HL-60/S4 treated with retinoic acid at 250 ng/mL for 4 days and 3 days (cell line): ENCODE results near the gene F8.
"Not testable (repeated sequence)": the region's sequence is repeated elsewhere in the genome, so short reads cannot be mapped to it uniquely, and the experiment has no call there.

ENCODE experiments used
- in situ Hi-C: fragments of 300-500 bp; cut with MboI; formaldehyde crosslinking; loops from 2 replicates; pipeline ENCODE4 v1.7.0; 2022; ENCODE audit warnings: low sequenced_read_pairs

Gene F8

DNA sequence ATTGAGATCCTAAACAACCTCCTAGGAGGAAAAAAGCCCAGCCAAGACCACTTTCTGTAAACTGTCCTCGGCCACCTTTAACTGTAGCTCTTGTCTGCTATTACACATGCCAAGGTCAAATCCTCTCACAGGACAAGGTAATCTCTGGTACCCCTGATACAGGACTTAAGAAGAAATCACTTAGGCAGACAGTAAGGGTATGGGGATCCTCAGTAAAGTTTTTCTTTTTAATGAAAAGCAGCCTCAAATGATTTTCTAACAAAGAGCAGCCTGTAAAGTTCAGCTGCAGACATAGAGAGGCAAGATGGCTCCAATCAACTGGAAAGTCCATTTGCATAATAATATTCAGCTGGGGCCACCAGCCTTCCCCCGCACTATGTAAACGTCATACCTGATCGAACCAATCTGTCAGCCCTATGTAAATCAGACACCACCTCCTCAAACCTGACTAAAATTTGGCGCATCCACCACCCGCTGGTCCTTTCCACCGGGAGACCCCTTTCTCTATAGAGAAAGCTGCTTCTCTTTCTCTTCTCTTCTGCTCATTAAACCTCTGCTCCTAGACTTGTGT, 202.7 kb downstream of the F8 start:
- in situ Hi-C loops = no loop called here

DNA sequence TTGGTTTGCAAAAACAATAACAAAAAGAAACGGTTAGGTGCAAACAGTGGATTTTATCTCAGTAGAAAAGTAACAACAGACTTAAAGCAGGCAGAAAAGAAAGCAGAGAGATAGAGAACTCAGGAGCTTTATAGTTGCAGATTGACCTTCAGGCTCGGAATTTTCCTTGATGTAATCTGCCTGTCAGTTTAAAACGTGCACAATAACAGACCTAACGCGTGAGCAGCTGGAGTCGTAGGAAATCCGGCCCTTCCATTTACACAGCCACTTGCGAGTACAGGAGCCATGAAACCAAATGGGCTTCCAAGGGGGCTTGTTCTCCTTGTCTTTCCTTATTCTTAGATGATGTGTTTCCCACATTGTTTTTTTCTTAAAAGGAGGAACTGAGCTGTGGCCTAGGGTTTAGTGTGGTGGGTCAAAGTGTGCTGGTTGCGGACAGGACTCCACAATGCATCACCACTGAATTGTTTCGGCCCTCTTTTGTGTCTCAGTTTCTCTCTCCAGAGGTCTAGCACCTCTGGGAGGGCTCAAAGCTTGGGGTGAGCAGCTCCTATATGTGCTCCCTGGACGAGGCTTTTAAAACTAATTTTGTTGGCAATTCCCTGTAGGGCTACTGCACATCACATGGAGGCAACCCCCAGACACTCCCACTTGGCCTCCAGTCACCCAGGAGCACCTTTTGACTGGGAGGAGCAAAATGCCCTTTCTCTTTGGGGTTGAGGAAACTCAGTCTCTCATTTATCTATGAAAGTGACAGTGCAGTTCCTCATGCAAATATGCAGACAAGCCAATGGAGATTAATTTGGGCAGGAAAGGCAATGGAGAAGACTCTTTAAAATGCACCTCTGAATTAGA, 203.4 kb downstream of the F8 start:
- in situ Hi-C loops = no loop called here

DNA sequence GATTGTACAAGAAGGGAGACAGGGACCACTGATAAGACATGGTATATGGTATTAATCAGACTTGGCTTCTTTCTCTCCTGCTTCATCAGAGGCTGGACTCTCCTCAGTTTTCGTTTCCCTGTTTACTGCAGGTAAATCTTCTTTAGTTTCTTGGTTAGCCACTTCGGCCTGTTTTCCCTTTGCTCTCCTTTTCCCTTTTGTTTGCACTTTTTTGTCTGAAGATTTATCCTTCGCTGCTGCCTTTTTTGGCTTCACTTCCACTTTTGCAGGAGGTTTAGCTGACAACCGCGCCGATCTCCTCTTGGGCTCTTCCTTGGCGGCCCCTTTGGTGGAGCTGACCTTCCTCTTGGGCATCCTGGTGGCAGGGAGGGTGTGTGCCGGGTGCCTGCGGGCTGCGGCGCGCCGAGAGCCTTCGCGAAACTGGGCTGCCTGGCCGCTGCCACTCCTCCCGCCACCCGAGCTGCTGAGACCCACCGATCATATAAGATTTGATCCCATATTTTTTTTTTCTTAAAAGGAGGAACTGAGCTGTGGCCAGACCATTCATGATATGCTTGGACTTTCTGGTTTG, 205.4 kb downstream of the F8 start:
- in situ Hi-C loops = not testable (repeated sequence)

DNA sequence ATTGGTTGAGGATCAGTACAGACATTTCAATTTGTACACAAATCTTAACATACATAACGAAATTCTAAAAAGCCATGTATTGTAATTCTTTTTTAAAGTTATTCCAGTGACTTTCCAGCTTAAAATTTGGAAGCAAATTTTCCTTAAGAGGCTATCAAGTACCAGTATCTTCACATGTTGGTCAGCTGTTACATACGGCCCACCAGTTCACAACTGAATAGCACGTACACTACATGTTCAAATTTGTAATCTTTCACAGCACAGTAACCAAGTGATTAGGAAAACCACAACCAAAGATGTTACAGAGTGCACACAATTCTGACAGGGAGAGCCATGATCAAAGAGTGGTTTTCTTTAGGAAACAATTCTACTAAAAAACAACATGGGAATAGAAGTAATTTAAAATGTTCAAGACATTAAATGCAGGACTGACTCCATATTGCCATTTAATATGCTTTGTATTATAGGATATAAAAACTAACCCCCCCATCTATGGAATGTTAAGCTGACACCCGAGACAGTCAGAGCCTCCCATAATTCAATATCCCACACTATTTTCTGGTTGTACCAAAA, 206.1 kb downstream of the F8 start:
- in situ Hi-C loops = not testable (repeated sequence)

DNA sequence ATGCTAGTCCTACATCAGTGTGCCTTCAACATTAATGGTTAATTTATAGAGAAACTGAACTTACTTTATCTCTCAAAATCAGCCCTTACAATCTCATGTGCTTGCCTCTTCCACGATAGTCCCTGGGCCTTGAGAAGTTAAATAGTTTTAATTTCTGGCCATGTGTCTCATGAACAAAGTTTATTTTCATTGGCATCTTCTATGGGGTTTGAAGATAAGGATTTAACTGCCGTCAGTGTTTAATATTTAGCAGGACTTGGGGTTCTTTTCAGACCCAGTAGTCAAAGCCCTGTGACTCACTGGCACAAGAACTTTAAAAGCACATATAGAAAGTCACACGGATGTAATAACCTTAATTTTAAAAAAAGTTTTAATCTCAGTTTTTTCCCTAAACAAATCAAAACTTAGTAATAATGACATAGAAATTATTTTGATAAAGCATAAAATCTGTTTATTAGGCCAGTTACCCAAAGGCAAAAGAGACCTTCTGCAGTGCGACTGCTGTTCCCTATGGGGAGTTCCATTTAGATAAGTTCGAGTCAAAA, 207.2 kb downstream of the F8 start:
- in situ Hi-C loops = no loop called here

DNA sequence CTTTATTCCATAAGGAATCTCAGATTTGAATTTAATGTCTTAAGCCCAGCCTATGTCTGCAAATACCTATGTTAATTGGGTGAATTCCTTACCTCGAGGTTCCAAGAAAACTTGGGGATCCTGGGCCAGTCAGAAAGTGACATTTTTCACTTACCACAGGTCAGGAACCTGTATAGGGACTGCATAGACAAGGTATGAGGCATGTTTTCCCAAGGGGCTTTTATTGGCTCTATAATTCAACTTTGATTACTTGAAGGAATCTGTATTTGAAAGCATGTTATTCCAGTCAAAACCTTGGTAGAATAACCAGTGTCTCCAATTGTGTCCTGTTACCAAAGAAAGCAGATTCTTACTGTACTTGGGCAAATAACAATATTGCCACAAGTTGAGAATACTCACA, 208.7 kb downstream of the F8 start:
- in situ Hi-C loops = no loop called here

DNA sequence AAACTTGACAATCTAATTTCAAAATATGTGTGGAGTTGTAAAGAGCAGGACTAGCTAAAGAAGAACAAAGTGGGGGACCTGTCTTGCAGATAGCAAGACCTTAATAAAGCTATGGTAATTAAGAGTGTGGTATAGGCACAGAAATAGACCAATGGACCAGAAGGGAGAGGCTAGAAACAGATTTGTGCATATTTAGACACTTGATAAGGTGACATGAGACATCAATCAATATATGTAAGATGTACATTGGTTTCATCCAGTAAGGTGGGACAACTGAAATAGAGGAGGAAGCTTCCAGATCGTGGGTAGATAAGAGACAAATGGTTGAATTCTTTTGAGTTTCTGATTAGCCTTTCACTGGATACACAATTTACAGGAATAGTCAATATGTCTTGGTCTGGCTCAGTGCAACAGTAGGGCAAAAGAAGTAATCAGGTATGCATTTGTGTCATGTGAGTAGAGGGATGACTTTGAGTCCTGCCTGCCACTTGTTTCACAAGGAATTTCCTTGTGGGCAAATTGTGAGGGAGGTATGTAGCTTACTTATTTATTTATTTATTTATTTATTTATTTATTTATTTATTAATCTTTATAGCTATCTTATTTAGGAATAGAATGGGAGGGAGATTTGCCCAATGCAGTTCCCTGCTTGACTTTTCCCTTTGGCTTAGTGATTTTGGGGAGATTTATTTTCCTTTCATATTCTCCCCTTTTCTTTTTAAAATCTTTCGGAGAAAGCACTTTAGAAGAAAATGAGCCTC, 210.0 kb downstream of the F8 start:
- in situ Hi-C loops = no loop called here

DNA sequence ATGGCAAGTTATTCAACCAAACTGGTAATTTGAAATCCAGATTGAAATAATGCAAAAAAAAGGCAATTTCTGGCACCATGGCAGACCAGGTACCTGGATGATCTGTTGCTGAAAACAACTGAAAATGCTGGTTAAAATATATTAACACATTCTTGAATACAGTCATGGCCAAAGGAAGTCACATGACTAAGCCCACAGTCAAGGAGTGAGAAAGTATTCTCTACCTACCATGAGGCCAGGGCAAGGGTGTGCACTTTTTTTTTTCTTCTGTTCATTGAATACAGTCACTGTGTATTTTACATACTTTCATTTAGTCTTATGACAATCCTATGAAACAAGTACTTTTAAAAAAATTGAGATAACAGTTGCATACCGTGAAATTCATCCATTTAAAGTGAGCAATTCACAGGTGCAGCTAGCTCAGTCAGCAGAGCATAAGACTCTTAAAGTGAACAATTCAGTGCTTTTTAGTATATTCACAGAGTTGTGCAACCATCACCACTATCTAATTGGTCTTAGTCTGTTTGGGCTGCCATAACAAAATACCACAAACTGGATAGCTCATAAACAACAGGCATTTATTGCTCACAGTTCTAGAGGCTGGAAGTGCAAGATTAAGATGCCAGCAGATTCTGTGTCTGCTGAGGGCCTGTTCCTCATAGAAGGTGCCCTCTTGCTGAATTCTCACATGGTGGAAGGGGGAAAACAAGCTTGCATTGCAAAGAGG, 212.4 kb downstream of the F8 start:
- in situ Hi-C loops = no loop called here

DNA sequence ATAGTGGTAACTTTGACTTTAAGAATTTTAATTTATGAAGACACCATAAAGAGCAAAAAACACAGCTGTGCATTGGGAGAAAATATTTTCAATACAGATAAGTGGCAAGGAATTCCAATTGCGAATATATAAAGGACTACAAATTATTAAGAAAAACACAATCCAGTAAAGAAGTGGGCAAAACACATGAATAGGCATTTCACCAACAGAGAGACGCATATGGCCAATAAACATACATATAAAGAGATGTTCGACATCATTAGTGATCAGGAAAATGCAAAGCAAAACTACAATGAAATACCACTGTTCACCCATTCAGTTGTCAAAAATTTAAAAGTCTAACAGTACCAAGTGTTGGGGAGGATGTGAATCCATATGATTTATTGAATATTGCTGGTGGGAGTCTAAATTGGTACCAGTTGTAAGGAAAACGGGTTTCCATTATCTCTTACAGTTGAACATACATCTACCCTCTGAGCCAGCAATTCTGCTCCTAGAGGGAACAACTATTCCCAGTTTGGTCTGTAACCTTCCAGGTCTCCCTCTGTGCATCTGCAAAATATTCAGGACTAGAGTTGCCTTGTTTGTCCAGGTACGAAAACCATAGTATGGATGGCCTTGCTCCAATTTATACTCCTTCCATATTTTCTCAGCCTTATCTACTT, 215.6 kb downstream of the F8 start:
- in situ Hi-C loops = no loop called here

DNA sequence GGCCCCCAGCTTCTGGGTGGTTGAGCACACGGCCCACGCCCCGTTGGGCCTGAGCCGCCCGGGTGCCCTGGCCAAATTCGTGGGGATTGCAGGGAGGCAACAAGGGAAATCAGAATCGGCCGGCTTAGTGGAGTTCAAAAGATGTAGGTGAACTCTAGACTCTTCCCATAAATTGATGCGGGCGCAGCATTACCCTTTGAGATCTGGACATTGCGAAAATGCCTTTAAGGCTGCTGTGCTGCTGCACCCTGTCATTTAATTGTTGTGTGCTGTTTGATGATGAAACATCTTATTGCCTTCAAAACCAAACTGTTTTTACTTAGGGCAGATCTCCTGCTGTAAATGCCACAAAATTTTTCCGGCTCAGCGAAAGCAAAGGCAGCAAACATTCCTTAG, 216.8 kb downstream of the F8 start:
- in situ Hi-C loops = no loop called here

DNA sequence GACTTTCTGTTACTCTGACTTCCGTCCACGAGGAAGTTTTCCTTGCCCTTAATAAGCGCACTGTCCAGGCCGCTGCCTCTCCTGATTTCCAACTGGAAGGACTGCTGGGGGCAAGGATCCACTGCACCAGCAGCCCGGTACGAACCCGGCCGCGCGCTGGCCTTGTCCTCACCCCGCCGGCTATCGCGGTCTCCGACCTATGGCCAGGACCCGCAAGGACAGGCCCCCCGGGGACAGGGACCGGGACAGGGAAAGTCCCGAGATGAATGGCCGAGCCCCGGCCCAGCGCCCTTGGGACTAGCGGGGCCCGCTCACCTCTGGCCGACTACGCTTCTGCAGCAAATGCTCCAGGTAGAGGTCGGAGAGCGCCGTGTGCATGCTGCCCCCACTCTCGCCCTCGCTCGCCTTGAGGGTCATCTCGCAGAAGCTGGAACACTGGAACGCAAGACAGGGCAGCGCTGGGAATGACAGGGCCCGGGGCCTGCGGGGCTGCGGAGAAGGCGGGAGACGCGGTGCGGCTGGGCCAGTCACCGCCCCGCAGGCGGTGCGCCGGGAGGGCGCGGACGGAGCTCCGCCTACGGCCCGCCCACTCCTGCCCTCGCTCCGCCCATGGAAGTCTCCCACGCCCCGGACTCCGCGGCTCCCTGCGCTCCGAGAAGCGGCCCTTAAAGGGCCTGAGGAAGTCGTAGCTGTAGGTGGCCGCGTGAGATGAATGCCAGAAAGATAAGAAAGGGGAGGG, 217.4 kb downstream of the F8 start, which contains the start of gene MPP1:
MPP1 (minus strand) TSS at position 529 of the 739 bp plus-strand sequence; CDS start at position 417, 112 bp downstream.
- in situ Hi-C loops = no loop called here

DNA sequence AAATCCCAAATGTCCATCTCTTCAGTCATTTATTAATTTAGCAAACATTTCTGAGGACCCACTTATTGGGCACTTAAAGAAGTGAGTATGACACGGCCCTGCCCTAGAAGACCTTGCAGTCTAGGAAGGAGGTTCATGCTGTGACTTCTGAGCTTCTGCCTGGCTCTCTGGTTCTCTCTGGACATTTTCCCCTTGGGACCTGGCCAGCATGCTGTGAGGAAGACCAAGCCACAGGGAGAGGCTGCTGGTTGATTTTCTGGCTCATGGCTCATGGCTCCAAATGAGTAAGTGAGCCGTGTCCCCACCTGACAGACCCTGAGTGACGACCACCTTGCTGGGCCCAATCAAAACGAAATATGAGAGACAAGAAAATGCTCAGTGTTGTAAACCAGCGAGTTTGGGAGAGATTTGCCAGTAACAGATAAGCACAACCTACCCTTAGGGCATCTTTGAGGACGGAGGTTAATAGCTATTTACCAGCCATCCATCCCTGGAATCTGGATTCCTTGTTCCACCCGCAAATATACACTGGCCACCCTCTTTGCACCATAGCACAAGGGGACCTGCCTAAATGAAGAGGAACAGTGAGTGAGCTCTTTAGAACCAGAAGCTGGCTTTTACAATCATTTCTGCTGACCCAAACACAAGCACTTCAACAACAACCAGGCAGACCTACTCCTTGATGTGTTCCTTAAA, 218.1 kb downstream of the F8 start:
- in situ Hi-C loops = no loop called here

DNA sequence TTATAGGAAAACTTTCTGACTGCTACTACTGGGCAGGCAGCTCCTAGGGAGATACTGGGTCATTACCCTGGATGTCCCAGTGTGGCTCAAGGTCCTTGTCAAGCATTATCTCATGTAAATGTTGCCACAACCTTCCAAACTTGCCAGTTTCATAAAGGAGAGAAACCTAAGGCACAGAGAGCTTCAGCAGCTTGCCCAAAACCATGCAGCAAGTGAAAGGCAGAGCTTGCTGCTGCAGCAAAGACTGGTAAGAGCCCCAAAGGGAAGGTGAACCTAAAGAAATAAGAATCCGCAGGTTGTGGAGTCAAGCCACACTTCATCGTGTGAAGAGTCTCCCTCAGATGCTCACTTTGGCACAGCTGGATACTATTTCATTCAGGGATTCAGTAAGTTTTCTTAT, 219.6 kb downstream of the F8 start:
- in situ Hi-C loops = no loop called here

DNA sequence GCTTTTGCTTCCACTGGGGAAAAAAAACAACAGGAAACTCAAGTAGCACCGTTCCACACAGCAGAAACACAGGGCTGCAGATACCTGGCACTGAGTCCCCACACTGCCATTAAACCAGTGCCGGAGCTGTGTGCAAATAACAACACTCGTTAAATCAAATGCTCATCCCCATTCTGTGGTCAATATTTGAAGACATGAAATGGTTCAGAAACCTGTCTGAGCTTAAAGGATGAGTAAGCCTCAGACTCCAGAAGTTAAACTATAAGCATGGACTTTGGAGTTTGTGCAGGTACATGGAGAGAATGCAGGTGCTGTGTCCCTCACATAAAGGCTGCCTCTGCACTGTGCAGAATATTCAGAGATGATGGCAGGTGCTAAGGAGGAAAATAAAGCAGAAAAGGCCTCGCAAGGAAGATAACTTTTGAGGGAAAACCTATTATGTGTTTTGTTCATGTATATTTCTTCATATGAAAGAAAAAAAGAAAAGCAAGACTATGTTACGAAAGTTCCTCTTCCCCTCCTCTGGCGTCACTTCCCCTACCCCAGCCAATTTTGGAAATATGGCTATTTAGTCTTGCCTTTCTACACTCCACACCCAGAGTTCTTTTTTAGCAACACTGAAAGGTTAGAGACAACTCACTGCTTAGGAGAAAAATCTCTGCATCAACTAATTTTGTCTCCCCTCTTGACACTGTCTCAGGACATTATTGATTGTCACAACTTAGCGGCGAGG, 221.9 kb downstream of the F8 start:
- in situ Hi-C loops = no loop called here

DNA sequence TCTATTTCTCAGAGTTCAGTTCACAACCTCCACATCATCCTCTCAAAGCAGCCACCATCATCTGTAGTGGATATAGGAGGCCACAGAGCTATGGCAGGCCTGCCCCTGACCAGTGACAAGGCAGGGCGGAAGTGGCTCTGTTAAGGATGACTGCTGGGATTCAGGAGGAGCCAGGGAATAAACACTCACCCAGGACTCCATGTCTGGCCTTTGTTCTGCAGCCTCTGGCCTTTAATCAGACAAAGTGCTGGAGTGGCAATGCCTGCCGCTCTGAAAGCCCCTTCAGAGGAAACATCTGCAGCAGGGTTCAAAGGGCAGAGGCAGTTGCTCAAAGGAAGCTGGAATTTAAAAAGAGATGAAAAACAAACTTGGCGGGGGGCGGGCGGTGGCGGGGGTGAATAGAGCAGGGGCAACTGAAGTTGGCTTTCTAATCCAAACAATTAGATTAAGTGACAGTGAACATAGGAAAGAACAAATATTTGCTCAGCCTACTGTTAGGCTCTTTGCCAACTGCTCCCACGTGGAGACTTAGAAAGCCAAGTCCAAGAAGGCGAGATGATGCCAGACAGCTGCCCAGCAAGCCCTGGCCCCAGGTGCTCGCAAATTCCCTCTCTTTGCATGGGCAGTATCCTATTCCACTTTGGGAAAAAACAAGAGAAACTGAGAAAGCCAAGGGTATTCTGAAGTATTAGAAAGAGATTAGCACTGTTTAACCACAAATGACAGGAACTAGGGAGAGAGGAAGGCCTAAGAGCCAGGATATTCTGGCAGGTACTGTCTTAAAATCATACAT, 222.8 kb downstream of the F8 start:
- in situ Hi-C loops = no loop called here

DNA sequence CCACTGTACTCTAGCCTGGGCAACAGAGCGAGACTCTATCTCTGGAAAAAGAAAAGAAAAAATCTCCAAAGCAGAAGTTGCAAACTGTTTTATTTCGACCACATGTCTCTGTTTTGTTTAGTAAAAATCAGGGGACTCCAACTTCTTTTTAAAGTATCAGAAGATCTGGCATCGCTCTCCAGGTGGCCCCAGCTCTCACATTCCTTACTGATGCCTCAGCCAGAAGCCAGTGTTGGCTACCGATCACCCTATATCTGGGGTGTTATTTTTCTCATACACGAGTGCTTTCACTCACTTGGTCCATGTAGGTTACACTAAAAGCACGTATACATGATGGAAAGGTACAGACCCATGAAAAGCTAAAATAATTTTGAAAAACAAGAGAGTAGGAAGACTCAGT, 225.5 kb downstream of the F8 start:
- in situ Hi-C loops = no loop called here

DNA sequence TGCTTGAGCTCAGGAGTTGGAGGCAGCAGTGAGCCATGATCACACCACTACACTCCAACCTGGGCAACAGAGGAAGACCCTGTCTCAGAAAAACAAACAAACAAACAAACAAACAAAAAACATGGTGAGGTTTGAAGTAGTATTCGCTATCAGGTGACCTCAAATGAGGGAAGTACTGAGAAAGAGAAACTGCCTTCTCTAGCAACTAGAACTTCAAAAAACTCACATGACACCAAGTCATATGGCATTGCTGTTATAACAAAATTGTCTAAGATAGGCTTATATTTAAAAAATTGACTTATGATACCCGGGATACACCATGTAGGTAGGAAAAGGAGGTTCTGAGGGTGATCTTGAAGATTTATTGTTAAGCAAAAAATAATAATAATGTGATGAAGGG, 227.5 kb downstream of the F8 start:
- in situ Hi-C loops = no loop called here
